ENCODE measurements around the gene SLC10A7.

Gene SLC10A7

GRCh38 chr4:146283758-146284651, 237.7 kb downstream of the SLC10A7 start:
- TF ChIP-seq CTCF (IDR thresholded peaks at IDR 0.05; ENCODE audit: low read length) (no peak), EZH2 (IDR thresholded peaks at IDR 0.05; ENCODE audit: borderline replicate concordance, low read length) (no peak)
- Histone ChIP-seq H3K9me3 (ENCODE audit: low read length) (no peaks in the 10 kb centered on the region), H3K79me2 (ENCODE audit: insufficient read depth, low read length) (no peaks in the 10 kb centered on the region)

GRCh38 chr4:146282657-146283056, 239.1 kb downstream of the SLC10A7 start:
- TF ChIP-seq CTCF (IDR thresholded peaks at IDR 0.05; ENCODE audit: low read length) (no peak), EZH2 (IDR thresholded peaks at IDR 0.05; ENCODE audit: borderline replicate concordance, low read length) (no peak)
- no peak overlapping the region for H3K4me3 ChIP-seq (ENCODE audit: low read depth, low read length, poor library complexity, severe bottlenecking)
- no peaks in the 10 kb centered on the region for H3K27me3 ChIP-seq (ENCODE audit: insufficient read depth, low read length)
- H3K9me3 ChIP-seq (ENCODE audit: low read length): no peaks in the 10 kb centered on the region
- no peaks in the 10 kb centered on the region for H4K20me1 ChIP-seq (ENCODE audit: insufficient read depth, low read length)
- H3K79me2 ChIP-seq (ENCODE audit: insufficient read depth, low read length): no peaks in the 10 kb centered on the region
- no peaks in the 10 kb centered on the region for H3F3A ChIP-seq (ENCODE audit: insufficient read depth, low read length)
- no peak overlapping the region for H3K4me2 ChIP-seq (ENCODE audit: low read length)
- H3K36me3 ChIP-seq (ENCODE audit: insufficient read depth, low read length): peaks cover 3% of the 10 kb centered on the region; the same call in 1 of the 2 replicates
- H3K27ac ChIP-seq (ENCODE audit: low read depth, low read length, poor library complexity, severe bottlenecking): no peak overlapping the region
- no peak overlapping the region for H2AFZ ChIP-seq (ENCODE audit: low read length)
- H3K9me2 ChIP-seq (ENCODE audit: low read depth, low read length): no peaks in the 10 kb centered on the region
- H3K9ac ChIP-seq (ENCODE audit: low read length): no peak overlapping the region
- H3K4me1 ChIP-seq (ENCODE audit: insufficient read depth, low read length, severe bottlenecking): no peaks in the 10 kb centered on the region

More at GRCh38 chr4:146283758-146284651, 237.7 kb downstream of the SLC10A7 start:
- H3K9me2 ChIP-seq (ENCODE audit: low read depth, low read length): no peaks in the 10 kb centered on the region
- no peaks in the 10 kb centered on the region for H3F3A ChIP-seq (ENCODE audit: insufficient read depth, low read length)
- no peaks in the 10 kb centered on the region for H3K27me3 ChIP-seq (ENCODE audit: insufficient read depth, low read length)
- H4K20me1 ChIP-seq (ENCODE audit: insufficient read depth, low read length): no peaks in the 10 kb centered on the region
- no peak overlapping the region for H3K27ac ChIP-seq (ENCODE audit: low read depth, low read length, poor library complexity, severe bottlenecking)
- no peak overlapping the region for H2AFZ ChIP-seq (ENCODE audit: low read length)
- H3K4me1 ChIP-seq (ENCODE audit: insufficient read depth, low read length, severe bottlenecking): no peaks in the 10 kb centered on the region
- H3K4me3 ChIP-seq (ENCODE audit: low read depth, low read length, poor library complexity, severe bottlenecking): no peak overlapping the region
- no peak overlapping the region for H3K9ac ChIP-seq (ENCODE audit: low read length)
- no peak overlapping the region for H3K4me2 ChIP-seq (ENCODE audit: low read length)
- peaks cover 3% of the 10 kb centered on the region; the same call in 1 of the 2 replicates for H3K36me3 ChIP-seq (ENCODE audit: insufficient read depth, low read length)

GRCh38 chr4:146278986-146279385, 242.8 kb downstream of the SLC10A7 start:
- Histone ChIP-seq H3K4me3 (ENCODE audit: low read depth, low read length, poor library complexity, severe bottlenecking) (no peak overlapping the region), H3K9me2 (ENCODE audit: low read depth, low read length) (no peaks in the 10 kb centered on the region), H3K4me2 (ENCODE audit: low read length) (no peak overlapping the region), H4K20me1 (ENCODE audit: insufficient read depth, low read length) (no peaks in the 10 kb centered on the region), H3K9me3 (ENCODE audit: low read length) (no peaks in the 10 kb centered on the region), H3K27ac (ENCODE audit: low read depth, low read length, poor library complexity, severe bottlenecking) (no peak overlapping the region), H3K4me1 (ENCODE audit: insufficient read depth, low read length, severe bottlenecking) (no peaks in the 10 kb centered on the region), H3K79me2 (ENCODE audit: insufficient read depth, low read length) (no peaks in the 10 kb centered on the region), H3K9ac (ENCODE audit: low read length) (no peak overlapping the region), H3K36me3 (ENCODE audit: insufficient read depth, low read length) (peaks cover 3% of the 10 kb centered on the region; the same call in 1 of the 2 replicates), H3F3A (ENCODE audit: insufficient read depth, low read length) (no peaks in the 10 kb centered on the region), H3K27me3 (ENCODE audit: insufficient read depth, low read length) (no peaks in the 10 kb centered on the region), H2AFZ (ENCODE audit: low read length) (no peak overlapping the region)
- TF ChIP-seq EZH2 (IDR thresholded peaks at IDR 0.05; ENCODE audit: borderline replicate concordance, low read length): no peak
- no peak for TF ChIP-seq CTCF (IDR thresholded peaks at IDR 0.05; ENCODE audit: low read length)

Measured in OCI-LY1 (cell line).